ENCODE measurements around the gene DST. TPM values are rescaled to one million over a fixed set of nuclear protein-coding genes. Genes with fewer than 3 reads are reported as not detected.

Gene DST
- total and polyA plus RNA-seq, 7 donors: 62.5 to 791 (median 495) TPM

DNA sequence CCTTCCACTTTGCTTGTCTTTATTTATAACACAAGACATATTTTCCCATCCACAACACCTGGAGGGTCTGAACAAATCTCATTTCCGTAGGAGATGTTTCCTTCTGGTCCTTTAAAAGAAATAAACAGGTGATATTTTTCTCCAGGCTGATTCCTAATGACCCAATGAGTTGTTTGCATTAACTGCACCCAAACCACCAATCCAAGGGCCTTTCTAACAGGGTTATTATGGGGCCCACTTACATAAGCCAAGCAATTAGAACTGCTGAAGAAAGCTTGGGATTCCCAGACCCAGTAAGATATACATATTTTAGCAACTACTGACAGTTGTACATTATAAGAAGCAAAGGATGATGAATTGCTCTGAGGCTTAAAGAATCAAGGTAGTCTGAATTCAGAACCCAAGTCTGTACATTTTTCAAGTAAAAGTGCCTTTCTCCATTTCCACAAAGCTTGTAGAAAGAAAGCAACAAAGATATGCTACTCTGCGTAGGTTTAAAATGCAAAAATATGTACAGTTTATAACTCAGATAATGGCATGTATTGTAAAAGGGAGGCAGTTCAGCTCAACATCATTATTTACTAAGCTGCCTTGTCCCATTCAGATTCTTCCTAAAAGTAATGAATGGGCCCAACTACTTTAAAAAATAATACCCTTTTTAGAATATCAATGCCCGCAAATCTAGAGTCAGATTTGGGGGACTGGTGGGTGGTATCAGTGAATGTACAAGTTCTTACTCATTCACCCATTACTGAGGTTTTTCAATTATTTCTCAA is 120.0 kb downstream of the DST start:
- intact Hi-C loops (cut with DNase I): loop anchor here (10.0 kb wide), 1 partner anchor 182 kb away; no protein-coding TSS in a partner anchor
- whole genome bisulfite sequencing, 2 donors: 91 to 92% methylated on average over 3 of the region's 3 CpGs
- peaks cover 0 to 97% (median 70%) of the 10 kb centered on the region in 4 donors for H3K4me1 ChIP-seq
- peaks cover 0 to 61% (median 13%) of the 10 kb centered on the region in 4 donors for H3K36me3 ChIP-seq
- no peak overlapping the region for H3K4me3 ChIP-seq
- H3K27me3 ChIP-seq: no peaks in the 10 kb centered on the region
- DNase-seq: no peak
- TF ChIP-seq POLR2AphosphoS5 (IDR thresholded peaks at IDR 0.05) (no peak), EP300 (IDR thresholded peaks at IDR 0.05) (no peak), POLR2A (IDR thresholded peaks at IDR 0.05) (no peak)
- TF ChIP-seq, protein P1, sequence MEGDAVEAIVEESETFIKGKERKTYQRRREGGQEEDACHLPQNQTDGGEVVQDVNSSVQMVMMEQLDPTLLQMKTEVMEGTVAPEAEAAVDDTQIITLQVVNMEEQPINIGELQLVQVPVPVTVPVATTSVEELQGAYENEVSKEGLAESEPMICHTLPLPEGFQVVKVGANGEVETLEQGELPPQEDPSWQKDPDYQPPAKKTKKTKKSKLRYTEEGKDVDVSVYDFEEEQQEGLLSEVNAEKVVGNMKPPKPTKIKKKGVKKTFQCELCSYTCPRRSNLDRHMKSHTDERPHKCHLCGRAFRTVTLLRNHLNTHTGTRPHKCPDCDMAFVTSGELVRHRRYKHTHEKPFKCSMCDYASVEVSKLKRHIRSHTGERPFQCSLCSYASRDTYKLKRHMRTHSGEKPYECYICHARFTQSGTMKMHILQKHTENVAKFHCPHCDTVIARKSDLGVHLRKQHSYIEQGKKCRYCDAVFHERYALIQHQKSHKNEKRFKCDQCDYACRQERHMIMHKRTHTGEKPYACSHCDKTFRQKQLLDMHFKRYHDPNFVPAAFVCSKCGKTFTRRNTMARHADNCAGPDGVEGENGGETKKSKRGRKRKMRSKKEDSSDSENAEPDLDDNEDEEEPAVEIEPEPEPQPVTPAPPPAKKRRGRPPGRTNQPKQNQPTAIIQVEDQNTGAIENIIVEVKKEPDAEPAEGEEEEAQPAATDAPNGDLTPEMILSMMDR (IDR thresholded peaks at IDR 0.05): no peak
- no peaks in the 10 kb centered on the region for H3K9me3 ChIP-seq
- H3K27ac ChIP-seq: peak overlapping the region; percentile 76 to 96 (median 88)

DNA sequence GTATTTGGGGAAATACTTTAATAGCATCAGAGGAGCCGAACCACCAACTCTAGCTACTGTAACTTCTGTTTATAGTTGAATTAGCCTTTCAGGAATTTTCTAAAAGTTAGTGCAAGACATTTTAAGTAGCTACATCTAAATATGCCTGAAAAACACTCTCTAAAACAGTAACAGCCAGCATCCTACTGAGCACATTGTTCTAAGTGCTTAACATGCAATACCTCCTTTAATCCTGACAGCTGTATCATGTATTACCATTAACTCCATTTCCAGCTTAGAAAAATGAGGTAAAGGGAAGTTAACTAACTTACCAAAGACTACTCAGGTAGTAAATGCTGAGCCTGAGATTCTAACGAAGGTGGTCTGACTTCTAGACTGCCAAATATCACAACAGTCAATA is 120.7 kb downstream of the DST start:
- intact Hi-C loops (cut with DNase I): loop anchor here (10.0 kb wide), 1 partner anchor 183 kb away; no protein-coding TSS in a partner anchor
- TF ChIP-seq POLR2A (IDR thresholded peaks at IDR 0.05): no peak
- peak in 1 of 4 donors; percentile 6 for TF ChIP-seq POLR2AphosphoS5 (IDR thresholded peaks at IDR 0.05)
- TF ChIP-seq EP300 (IDR thresholded peaks at IDR 0.05): no peak
- TF ChIP-seq, protein P1 (IDR thresholded peaks at IDR 0.05): no peak

DNA sequence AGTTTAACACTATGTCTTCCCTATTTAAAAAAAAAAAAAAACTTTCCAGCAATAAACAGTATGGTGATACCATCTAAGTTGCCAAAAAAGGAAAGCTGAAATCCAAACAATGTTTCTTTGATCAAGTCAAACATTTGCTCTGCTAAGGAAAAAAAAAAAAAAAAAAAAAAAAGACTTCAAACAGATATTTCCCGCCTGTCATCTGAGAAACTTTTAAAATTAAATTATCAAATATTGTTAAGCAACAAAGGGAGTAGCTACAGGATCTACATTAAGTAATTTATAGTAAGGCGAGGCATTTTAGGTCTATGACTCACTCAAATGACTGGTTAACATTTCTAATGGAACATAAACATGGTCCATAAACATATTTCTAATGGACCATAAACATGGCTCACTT is 121.2 kb downstream of the DST start:
- Histone ChIP-seq H3K27ac (peak overlapping the region; percentile 76 to 96 (median 88)), H3K36me3 (peaks cover 0 to 58% (median 8%) of the 10 kb centered on the region in 4 donors), H3K9me3 (no peaks in the 10 kb centered on the region), H3K4me3 (no peak overlapping the region), H3K4me1 (peaks cover 0 to 97% (median 68%) of the 10 kb centered on the region in 4 donors), H3K27me3 (no peaks in the 10 kb centered on the region)
- TF ChIP-seq POLR2A (IDR thresholded peaks at IDR 0.05) (no peak), POLR2AphosphoS5 (IDR thresholded peaks at IDR 0.05) (no peak), EP300 (IDR thresholded peaks at IDR 0.05) (no peak)
- TF ChIP-seq, protein P1 (IDR thresholded peaks at IDR 0.05): no peak
- intact Hi-C loops (cut with DNase I): loop anchor here (10.0 kb wide), 1 partner anchor 183 kb away; no protein-coding TSS in a partner anchor
- WGBS, 2 donors: 21 to 70% methylated on average over 2 of the region's 2 CpGs
- no peak for DNase-seq

More for the DNA sequence above, 120.7 kb downstream of the DST start:
- DNase-seq: no peak
- H3K27ac ChIP-seq: peak overlapping the region; percentile 76 to 96 (median 88)
- no peaks in the 10 kb centered on the region for H3K9me3 ChIP-seq
- peaks cover 0 to 97% (median 68%) of the 10 kb centered on the region in 4 donors for H3K4me1 ChIP-seq
- no peak overlapping the region for H3K4me3 ChIP-seq
- no peaks in the 10 kb centered on the region for H3K27me3 ChIP-seq
- peaks cover 0 to 56% (median 9%) of the 10 kb centered on the region in 4 donors for H3K36me3 ChIP-seq
- WGBS, 2 donors: 56 to 67% methylated on average over 2 of the region's 2 CpGs

DNA sequence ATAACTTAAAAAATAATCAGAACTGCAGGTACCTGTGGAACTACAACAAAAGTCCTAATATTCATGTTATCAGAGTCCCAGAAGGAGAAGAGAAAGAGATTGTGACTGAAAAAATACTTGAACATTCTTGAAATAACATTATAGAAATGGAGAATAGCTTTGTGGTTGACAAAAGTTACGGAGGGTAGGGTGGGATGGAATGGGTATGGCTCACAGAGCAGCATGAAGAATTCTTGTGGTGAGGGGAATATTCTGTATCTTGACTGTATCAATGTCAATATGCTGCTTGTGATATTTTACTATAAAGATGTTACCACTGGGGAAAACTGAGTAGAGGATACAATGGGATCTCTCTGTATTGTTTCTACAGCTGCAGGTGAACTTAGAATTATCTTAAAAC is 122.5 kb downstream of the DST start:
- Histone ChIP-seq H3K27ac (peak overlapping the region in 3 of 4 donors; percentile 63 to 96 (median 94)), H3K27me3 (no peaks in the 10 kb centered on the region), H3K36me3 (peaks cover 0 to 58% (median 3%) of the 10 kb centered on the region in 4 donors), H3K9me3 (no peaks in the 10 kb centered on the region), H3K4me3 (no peak overlapping the region), H3K4me1 (peaks cover 0 to 96% (median 67%) of the 10 kb centered on the region in 4 donors)
- TF ChIP-seq POLR2A (IDR thresholded peaks at IDR 0.05) (no peak), EP300 (IDR thresholded peaks at IDR 0.05) (no peak), POLR2AphosphoS5 (IDR thresholded peaks at IDR 0.05) (no peak)
- TF ChIP-seq, protein P1 (IDR thresholded peaks at IDR 0.05): no peak
- DNase-seq: no peak
- intact Hi-C loops (cut with DNase I): loop anchor here (10.0 kb wide), 1 partner anchor 185 kb away; no protein-coding TSS in a partner anchor
- 97 to 99% methylated on average over 1 of the region's 1 CpG for WGBS, 2 donors
